Testis (tissue), 2 donors: ENCODE results near the gene MADCAM1.

Experiments used
- POLR2A ChIP-seq: fragments of 450-650 bp; IDR thresholded peaks from one replicate; pipeline ENCODE4 v1.6.1; 2017; ENCODE audit warnings: antibody characterized with exemption, mild to moderate bottlenecking, moderate library complexity
- TF ChIP-seq, protein P1 (sequence below), 3 experiments: fragments of 450-650 bp in 2 of 3; fragments of 200-600 bp in 1 of 3; sonication (generic) in 1 of 3; IDR thresholded peaks; one replicate each; pipeline ENCODE4 v1.5.1; 2016 to 2019; ENCODE audit warnings: antibody characterized with exemption in 3 of 3, mild to moderate bottlenecking in 2 of 3, moderate library complexity in 1 of 3

DNA sequence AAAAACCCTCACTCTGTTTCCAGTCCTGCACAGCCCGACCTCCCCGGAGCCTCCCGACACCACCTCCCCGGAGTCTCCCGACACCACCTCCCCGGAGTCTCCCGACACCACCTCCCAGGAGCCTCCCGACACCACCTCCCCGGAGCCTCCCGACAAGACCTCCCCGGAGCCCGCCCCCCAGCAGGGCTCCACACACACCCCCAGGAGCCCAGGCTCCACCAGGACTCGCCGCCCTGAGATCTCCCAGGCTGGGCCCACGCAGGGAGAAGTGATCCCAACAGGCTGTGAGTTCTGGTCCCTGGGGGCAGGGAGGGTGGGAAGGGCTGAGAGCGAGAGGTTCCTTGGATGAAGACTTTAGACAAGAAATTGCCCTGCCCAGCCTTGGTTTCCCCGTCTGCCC is 5.4 kb downstream of the MADCAM1 start:
- TF ChIP-seq, protein P1, sequence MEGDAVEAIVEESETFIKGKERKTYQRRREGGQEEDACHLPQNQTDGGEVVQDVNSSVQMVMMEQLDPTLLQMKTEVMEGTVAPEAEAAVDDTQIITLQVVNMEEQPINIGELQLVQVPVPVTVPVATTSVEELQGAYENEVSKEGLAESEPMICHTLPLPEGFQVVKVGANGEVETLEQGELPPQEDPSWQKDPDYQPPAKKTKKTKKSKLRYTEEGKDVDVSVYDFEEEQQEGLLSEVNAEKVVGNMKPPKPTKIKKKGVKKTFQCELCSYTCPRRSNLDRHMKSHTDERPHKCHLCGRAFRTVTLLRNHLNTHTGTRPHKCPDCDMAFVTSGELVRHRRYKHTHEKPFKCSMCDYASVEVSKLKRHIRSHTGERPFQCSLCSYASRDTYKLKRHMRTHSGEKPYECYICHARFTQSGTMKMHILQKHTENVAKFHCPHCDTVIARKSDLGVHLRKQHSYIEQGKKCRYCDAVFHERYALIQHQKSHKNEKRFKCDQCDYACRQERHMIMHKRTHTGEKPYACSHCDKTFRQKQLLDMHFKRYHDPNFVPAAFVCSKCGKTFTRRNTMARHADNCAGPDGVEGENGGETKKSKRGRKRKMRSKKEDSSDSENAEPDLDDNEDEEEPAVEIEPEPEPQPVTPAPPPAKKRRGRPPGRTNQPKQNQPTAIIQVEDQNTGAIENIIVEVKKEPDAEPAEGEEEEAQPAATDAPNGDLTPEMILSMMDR (IDR thresholded peaks at IDR 0.05), result no peak
- TF ChIP-seq POLR2A, result no peak
